SIG-M5 treated with dmso at 0.1 percent for 504 hours (cell line): ENCODE measurements around the gene ADAM15.

Source experiments
- DNase-seq: peaks from one replicate; lab custom pipeline; 2025; ENCODE audit not compliant: unreplicated experiment; lab: John Stamatoyannopoulos, UW

ADAM15 gene

GRCh38 chr1:155030243-155030795 lies 20.8 kb upstream of the ADAM15 start:
- DNase-seq = no peak

GRCh38 chr1:155030899-155031298 lies 20.2 kb upstream of the ADAM15 start:
- no peak for DNase-seq

GRCh38 chr1:155032886-155033285 lies 18.2 kb upstream of the ADAM15 start:
- DNase-seq = no peak

- no peak for DNase-seq
Measured at GRCh38 chr1:155033524-155033923, 17.6 kb upstream of the ADAM15 start, which contains the start of the genes DCST1 and DCST2. DCST1 (plus strand) TSS chr1:155033824; CDS start chr1:155034037, 213 bp downstream. DCST2 (minus strand) TSS chr1:155033781; CDS start chr1:155033701, 80 bp downstream.

- DNase-seq = no peak
Measured at GRCh38 chr1:155034318-155035208, 16.6 kb upstream of the ADAM15 start.

GRCh38 chr1:155035936-155036335 lies 15.2 kb upstream of the ADAM15 start:
- DNase-seq = no peak

GRCh38 chr1:155037043-155037442 lies 14.1 kb upstream of the ADAM15 start:
- DNase-seq = no peak

- no peak for DNase-seq
Measured at GRCh38 chr1:155037851-155038441, 13.2 kb upstream of the ADAM15 start.

- DNase-seq = no peak
Measured at GRCh38 chr1:155038602-155039307, 12.4 kb upstream of the ADAM15 start.

GRCh38 chr1:155039308-155039669 lies 11.8 kb upstream of the ADAM15 start:
- no peak for DNase-seq

- DNase-seq = no peak
Measured at GRCh38 chr1:155040358-155041093, 10.6 kb upstream of the ADAM15 start.

- DNase-seq = no peak
Measured at GRCh38 chr1:155042789-155043188, 8.3 kb upstream of the ADAM15 start.

GRCh38 chr1:155043301-155043702 lies 7.8 kb upstream of the ADAM15 start:
- DNase-seq = no peak

- no peak for DNase-seq
Measured at GRCh38 chr1:155043793-155044192, 7.3 kb upstream of the ADAM15 start.

GRCh38 chr1:155044365-155044764 lies 6.8 kb upstream of the ADAM15 start:
- no peak for DNase-seq

GRCh38 chr1:155044812-155045657 lies 6.1 kb upstream of the ADAM15 start:
- DNase-seq = peak; percentile 82

- DNase-seq = no peak
Measured at GRCh38 chr1:155048449-155049334, 2.4 kb upstream of the ADAM15 start.

GRCh38 chr1:155049651-155050559 lies 1.2 kb upstream of the ADAM15 start:
- no peak for DNase-seq
